ENCODE data around the gene CSNK2B.

GRCh38 chr6:31634969-31635575 is 30.8 kb upstream of the CSNK2B start:
- TF ChIP-seq, protein P1, sequence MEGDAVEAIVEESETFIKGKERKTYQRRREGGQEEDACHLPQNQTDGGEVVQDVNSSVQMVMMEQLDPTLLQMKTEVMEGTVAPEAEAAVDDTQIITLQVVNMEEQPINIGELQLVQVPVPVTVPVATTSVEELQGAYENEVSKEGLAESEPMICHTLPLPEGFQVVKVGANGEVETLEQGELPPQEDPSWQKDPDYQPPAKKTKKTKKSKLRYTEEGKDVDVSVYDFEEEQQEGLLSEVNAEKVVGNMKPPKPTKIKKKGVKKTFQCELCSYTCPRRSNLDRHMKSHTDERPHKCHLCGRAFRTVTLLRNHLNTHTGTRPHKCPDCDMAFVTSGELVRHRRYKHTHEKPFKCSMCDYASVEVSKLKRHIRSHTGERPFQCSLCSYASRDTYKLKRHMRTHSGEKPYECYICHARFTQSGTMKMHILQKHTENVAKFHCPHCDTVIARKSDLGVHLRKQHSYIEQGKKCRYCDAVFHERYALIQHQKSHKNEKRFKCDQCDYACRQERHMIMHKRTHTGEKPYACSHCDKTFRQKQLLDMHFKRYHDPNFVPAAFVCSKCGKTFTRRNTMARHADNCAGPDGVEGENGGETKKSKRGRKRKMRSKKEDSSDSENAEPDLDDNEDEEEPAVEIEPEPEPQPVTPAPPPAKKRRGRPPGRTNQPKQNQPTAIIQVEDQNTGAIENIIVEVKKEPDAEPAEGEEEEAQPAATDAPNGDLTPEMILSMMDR (IDR thresholded peaks at IDR 0.05) = no peak
- no peak for TF ChIP-seq POLR2A (IDR thresholded peaks at IDR 0.05)
